GM19452 (cell line): ENCODE results near the gene THADA.

Source experiments
- ATAC-seq: cut with Tn5 transposase; IDR thresholded peaks from one replicate; pipeline ENCODE4 v1.9.1; 2021; ENCODE audit not compliant: unreplicated experiment

THADA gene

DNA sequence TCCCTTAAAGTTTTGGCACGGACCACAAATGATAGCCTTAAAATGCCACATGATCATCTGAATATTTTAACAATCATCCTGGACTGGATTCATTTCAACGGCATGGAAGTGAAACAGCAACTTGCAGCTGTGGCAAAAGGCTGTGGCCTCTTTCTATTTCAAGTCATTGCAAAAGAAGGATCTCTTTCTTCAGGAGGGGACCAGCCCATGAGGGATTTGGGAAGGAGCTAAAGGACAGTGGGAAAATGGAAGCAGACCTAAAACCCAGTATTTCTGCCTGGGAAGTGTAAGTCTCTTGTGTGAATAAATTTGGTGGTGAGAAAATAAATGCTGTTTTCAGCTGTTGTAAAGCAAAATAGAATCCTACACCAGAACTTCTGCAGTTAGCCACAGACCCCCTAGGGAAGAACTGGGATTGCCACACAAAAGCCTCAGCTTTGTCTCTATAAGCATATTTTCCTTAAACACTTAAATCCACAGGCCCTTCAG is 262.1 kb downstream of the THADA start:
- no peak for ATAC-seq

DNA sequence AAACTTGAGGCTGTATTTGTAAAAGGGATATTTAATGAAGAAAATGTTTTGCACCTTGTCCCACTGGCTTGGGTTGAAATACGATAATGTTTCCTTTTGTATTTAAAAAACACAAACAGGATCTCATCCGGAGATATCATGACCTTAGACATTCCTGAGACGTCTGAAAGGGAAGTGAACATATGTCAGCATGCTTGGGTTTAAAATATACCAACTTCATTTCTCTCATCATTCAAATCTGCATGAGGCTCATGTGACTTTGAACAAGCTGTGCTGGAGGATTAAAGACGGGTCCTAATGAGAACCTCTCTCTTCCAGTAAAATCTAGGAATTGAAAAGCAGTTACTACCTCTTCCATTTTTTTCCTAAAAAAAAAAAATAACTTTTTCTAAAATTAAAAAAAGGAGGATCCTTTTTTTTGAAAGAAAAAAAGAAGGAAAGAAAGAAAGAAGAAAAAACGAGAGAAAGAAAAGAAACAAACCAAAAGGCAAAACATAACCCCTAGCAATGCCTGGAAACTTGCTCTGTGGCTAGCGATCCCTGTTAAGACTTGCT is 262.7 kb downstream of the THADA start:
- ATAC-seq = no peak

DNA sequence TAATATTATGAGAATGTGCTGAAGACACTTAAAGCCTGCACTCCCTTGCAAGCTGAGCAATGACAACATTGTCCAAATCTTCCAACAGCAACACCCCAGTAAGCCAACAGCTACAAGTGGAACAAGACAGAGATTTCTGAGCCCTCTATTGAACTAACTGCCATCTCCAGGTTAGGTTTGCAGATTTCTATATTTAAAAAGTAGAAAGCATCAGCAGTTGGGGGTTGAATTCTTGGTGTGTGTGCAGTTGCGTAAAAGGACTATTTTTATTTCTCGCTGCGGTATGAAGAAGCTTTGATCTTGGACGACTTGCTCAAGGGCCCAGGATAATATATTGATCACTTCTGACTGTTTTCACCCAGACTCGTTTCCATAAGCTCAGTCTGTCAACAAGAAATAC is 263.2 kb downstream of the THADA start:
- no peak for ATAC-seq

DNA sequence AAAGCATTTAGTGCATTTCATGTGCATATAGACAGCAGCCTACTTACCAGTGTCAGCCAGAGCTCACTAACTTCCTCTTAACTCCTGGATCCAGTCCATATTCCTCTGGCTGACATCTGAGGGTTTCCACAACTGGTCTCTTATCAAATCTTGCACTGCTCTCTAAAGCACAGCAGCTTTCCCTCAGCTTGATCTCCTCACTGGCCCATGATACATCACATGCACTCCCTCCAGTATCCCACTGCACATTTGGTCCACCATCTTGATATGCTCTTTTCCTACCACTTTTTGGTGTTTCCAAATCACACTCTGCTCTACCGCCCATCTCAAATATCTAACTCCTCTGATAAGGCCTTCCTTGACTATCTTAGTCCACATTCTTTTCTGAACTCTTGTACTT is 264.4 kb downstream of the THADA start:
- no peak for ATAC-seq

DNA sequence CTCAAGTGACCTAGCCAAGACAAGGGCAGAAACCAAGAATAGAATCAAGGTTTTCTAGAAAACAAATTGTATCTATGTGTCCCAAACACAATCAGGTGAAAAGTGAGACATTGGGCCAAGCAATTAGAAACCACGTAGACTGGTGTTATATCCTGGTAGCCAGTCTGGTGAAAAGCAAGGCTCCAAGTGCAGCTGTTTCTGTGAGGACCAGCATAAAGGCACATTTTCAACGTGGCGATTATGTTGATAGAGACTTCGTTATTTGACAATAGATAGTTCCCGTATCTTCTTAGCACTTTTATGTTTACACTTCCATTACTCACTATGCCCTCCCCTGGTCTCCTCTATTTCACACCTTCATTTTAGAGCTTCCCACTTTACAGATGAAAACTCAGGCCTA is 266.2 kb downstream of the THADA start:
- ATAC-seq = no peak

DNA sequence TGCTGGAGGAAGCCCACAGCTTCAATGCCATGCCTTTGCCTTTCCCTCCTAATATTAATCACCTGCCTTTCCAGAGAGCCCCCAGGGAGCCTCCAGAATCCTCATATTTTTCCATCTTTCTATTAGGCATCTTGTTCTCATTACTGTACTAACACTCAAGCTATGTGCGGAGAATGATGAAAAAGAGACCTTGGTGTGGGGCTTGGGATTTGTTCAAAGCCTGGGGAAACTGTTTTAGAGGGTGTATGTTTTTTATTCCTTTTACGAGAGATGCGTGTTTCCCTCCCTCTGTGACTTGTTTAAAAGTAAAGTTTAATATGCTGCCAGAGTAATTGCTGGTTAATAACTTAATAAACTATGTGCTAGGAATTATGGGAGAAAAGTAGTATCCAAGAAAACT is 267.0 kb downstream of the THADA start:
- no peak for ATAC-seq

DNA sequence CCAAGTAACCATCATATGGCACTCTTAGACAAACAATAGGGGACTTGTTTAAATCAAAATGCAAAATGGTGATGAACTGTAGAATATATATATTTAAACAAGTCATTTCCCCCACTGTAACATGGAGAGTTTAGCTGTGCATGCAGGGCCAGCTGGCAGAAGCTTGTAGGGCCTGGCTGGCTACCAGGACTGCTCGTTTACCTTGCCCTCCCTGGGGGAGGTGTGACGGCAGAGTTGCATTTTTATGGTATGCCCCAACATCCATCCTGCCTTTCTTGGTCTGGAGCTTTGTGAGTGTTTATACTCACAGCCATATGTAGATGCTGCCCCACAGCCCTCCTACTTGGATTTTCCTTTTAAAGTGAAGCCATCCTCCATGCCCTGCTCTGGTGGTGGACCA is 267.7 kb downstream of the THADA start:
- no peak for ATAC-seq

DNA sequence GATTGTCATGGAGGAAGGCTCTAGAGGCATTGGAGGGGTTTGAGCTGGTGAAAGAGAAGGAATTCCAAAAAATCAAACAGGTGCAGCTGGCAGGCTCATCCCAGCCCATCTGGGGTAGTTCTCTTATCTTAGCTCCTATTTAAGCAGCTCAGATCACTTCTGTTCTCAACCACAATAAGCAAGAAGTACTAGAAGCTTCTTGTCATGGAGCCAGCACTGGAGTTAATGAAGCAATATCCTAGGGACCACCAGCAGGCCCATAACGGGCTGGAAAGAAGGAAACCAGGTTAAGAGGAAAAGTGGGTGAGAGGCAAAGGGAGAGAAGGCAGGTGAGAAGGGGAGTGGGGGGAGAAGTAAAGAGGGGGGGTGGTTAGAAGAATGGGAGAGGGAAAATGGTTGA is 268.7 kb downstream of the THADA start:
- no peak for ATAC-seq

DNA sequence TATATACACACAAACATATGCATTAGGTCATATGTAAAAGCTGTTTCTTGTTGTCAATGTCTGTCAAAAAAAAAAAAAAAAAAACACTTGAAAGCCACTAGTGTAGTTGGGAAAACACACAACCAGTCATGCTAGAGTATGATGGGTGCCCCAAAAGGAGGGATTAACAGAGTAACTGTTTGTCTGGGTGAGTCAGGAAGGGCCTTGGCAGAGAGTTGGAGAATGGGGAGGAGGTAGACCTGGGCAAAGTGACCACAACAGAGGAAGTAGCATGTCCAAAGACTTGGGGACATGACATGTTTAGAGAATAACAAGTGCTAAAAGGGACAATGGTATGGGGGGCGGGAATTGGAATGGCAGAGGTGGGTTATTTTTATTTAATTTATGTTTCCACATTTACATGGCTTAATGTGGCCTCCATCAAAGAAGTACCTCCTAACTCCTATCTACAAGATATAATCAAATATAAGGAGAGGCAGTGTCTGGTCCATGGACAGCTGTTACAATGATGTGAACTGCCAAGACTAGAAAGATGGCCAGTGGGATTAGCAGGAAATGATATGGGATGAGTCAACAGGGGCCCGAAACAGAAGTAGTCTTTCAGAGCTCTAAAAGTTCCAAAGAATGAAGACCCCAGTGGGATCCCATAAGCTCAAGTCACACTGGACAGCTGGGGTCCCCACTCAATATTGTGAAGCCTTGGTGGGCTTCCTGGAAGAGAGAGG is 269.6 kb downstream of the THADA start:
- no peak for ATAC-seq

DNA sequence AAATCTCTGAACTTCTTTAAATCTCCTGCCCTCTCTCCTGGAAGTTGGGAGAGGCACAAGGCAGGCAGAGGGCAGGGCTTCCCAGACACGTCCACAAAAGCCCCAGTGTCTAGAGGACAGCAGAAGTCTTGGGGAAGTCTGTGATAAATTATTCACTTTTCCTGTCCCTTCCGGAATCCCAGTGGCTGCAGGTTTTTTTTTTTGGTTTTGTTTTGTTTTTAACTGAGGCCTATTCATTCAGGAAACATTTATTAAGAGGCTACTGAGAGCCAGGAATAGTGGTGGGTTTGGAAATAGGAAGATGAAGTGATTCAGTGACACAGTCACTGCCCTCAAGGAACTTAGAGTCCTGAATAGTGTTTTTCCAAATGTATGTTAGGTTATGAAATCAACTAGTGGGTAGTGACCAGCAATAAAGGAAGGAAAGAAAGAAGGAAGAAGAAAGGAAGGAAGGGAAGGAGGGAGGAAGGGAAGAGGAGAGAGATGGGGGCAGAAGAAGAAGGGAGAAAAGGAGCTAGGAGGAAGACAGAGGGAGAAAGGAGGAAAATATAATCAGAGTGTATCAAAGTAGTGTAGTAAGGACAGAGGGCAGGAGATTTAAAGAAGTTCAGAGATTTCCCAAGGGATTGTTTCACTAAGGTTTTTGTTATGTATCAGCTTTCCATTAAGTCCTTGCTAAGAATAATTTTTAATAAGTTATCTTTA is 270.6 kb downstream of the THADA start:
- no peak for ATAC-seq

DNA sequence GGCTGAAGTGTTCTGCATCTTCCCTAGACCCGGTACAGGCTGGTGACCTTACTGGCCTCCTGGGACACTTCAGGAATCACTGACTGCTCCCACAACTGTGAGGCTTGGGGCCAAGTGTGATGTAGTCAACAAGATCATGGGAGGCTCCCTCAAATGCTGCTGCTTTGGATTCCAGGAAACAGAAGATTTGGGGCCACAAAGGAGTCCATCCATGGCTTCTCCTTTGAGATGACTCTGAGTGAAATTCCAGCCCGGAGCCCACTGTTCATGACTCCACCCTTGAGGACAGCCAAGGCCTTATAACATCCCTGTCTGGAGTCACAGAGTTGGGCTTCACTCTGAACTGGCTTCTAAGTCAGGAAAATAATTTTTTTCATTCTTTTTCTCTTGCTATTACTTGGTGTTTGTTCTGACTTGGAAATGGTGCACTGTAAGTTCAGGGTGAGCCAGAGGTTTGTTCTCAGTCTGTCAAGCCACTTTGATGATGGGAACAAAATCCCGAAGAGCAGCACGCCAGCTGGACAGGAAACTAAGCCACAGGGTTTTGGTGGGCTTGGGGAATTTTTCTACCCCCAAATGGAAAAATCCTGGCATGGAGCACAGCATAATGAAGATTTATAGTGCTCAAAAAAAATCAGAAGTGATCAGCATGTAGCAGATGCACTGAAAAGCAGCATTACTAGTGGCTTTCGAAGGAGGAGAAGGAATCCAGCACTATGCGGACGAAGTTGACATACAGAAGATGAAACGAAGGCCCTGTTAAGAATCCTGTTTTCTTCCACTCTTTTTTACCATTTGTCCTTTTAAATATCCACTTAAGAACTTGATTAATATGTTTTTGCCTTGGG is 271.4 kb downstream of the THADA start:
- ATAC-seq = no peak

DNA sequence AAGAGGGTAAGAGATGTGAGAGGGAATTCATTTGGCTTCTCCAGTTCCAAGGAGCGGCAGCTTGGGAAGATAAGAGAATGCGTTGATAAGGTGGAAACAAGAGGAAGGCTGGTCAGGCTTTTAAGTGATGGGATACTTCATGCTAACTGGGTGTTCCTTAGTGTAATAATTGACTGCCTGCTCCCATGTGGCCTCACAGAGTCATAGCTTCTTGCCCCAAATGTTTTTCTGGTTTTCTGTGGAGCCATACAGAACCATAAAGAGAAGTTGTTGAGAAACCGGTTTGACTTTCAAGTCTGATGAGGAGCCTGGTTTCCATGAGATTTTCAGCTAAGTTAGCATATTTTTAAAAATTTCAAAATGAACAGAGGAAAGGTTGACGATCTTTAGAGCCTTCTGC is 272.0 kb downstream of the THADA start:
- no peak for ATAC-seq

DNA sequence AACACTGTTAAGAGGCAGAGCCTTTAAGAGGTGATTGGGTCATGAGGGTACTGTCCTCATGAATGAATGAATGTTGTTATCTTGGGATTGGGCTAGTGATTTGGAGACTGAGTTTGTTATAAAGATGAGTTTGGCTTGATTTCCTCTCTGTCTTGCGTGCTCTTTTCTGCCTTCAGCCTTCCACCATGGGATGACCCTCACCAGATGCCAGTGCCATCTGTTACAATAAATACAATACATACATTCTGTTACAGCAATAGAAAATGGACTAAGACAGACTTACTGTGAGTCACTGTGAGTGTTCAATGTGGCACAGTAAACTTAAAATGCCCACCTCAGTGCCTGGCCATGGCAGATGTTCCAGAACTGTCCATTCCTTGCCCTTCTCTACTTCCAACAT is 274.4 kb downstream of the THADA start:
- no peak for ATAC-seq

DNA sequence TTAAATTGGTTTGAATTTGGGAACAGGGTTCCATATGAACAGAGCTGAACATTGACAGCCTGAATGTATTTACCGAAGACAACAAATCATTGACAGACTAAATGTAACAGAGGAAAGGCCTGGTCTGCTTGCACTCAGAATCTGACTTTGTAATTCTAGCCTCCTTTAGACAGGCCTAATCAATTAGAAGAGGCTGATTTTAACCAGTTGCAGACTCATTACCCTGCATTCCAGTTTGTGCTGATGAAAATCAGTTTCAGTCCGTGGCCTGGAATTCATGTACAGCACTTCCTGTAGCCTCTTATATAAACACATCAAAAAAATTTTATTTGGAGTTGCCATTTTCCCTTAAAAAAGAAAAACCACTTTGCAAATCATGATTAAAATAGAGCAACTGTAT is 276.3 kb downstream of the THADA start:
- no peak for ATAC-seq

DNA sequence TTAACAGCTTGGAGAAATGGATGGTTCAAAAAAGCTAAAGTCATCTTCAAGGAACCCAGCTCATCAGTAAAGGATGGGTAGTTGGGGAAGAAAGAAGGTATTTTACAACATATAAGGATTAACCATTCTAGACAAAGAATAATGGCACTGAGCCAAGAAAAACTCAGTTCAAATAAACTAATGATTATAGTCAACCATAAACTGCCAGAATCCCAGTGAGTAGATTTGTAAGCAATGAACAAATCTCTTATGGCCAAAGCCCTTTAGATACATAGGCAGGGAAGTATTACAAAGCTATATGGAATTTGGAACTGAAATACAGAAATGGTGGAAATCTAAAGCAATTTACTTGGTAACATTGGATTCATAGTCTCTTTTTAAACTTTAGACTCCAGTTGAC is 277.0 kb downstream of the THADA start:
- no peak for ATAC-seq

DNA sequence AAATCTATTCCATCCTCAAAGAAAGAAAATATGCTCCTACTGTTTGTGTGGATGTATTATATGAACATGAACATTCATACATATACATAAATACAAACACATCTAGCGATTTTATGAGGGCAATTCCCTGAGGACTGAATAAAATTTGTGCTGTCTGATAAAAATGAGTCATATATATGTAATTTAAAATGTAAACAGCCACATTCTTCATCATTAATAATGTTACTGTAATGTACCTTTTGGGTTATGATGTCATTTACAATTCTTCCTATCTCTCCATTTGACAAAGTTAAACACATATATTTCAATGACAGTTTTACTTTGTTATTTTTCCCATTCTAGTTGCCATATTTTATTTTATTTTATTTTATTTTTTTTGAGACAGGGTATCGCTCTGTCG is 278.2 kb downstream of the THADA start:
- ATAC-seq = no peak

DNA sequence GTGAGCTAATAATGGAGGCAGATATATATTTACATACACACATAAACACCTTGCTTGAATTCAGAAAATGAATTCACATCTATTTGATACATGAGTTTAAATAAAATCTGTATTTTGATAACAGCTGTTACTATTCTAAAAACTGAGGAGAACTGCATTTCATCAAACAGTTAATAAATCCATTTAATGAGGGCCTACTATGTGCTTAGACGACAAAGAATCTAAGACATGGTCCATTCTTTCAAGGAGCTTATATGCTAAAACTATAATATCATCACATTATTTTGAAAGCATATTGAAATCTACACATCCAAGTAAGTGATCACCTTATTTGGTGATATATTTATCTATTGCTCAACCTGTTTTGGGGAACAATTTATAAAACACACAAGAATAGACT is 278.6 kb downstream of the THADA start:
- ATAC-seq = no peak

DNA sequence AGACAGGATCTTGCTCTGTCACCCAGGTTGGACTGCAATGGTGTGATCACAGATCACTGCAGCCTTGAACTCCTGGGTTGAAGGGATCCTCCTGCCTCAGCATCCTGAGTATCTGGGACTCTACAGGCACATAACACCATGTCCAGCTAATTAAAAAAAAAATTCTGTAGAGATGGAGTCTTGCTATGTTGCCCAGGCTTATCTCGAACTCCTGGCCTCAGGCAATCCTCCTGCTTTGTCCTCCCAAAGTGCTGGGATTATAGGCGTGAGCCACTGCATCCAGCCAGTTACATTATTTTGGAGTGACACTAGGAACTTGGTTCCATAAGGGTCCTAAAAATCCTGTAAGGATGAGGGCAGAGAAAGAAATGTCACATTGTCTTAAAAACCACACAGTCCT is 280.4 kb downstream of the THADA start:
- ATAC-seq = no peak

DNA sequence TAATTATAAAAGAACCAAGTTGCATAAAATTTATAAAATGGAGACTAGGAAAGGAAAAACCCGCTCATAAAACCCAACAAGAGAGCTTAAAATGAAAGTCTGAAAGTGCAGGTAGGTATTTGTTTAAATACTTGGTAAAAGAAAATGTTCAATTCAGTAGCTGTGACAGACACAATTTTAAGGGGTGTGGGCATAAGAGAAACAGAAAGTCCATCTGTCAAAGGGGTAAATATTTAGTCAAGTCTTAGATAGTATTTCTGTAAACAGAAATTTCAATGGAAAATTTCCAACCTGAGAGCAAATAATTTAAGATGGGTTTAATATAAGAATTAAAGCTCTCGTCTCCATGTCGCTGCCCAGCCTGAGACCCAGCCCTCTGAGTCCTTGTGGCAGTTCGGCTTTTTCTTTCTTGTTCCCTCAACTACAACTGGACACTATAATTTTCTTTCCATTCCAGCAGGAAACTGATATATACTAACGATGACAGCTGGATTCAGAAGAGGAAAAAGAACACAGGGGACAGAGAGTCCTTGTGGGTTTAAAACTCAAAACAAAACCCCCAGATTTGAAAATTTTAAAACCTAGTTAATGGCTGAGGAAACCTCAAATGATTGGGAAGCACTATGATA is 281.4 kb downstream of the THADA start:
- no peak for ATAC-seq

DNA sequence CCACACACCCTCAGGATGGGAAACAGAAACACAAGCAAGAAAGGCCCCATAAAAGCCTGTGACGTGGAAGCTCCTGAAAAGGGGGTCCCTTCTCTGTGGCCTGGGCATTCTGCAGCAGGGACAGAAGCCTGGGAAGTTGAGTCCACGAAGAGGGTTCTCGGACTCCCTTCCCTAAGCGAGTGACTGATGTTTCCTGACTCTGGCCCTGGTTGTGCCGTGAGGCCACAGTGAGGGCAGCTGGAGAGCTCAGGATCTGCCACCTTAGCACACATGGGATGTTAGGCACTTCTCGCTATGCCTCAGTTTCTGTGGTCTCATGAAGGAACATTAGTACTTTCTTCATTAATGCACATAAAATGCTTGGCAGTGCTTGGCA is 282.2 kb downstream of the THADA start:
- ATAC-seq = no peak
